ENCODE measurements around the gene SMAD3.

GRCh38 chr15:67102599-67102929 lies 37.2 kb downstream of the SMAD3 start:
- TF ChIP-seq EZH2 (IDR thresholded peaks at IDR 0.05; ENCODE audit: insufficient read depth, poor library complexity, severe bottlenecking): no peak
- no peak for TF ChIP-seq EZH2phosphoT487 (IDR thresholded peaks at IDR 0.05; ENCODE audit: insufficient read depth, low read depth)
